ENCODE measurements around the gene NEUROG2. TPM values are rescaled to one million over a fixed set of nuclear protein-coding genes. Genes with fewer than 3 reads are reported as not detected.
"Not testable (repeated sequence)": the region's sequence is repeated elsewhere in the genome, so short reads cannot be mapped to it uniquely, and the experiment has no call there.

Gene NEUROG2
- total RNA-seq, 2 experiments from 2014 or later, result not detected

DNA sequence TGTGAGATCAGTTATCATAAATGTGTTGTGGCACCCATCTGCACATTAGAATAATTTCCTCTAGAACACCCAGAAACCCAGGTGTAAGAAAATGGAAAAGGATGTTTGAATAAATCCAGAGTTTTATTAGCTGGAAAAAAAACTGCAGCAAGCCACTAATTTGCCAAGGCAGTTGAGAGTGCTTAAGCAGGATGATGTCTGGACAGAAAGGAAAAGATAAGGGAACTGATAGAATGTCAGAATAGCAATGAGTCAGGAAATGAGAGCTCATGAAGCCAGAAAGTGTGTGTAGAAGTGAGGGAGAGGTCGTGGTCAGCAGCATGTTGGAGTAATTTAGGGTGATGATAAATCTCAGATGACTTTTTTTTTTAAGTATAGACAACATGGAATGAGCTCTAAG lies 15.2 kb upstream of the NEUROG2 start:
- Mint-ChIP-seq H3K36me3 (peaks cover 1% of the 10 kb centered on the region), H3K4me1 (no peaks in the 10 kb centered on the region), H3K27me3 (peaks cover 30% of the 10 kb centered on the region), H3K4me3 (no peak overlapping the region), H3K27ac (no peak overlapping the region), H3K9me3 (no peaks in the 10 kb centered on the region)
- no peak for DNase-seq

DNA sequence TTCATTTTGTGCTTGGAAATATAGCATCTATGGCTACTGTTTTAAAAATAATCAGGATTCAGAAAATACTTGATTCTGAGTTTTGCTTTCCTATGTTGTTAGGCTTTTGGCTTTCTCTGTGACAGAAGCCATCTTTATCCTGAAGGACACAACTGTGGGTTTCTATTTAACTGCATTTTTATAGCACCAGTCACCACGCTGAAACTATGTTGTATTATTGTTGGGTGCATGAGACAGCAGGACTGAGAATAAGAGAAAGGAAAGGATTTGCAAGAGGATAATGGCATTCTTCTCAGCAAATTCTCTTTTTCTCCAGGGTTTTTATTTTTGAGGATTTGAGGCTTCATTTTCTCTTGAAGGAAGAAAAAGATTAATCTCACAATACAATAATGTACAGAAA lies 10.1 kb upstream of the NEUROG2 start:
- H3K27ac Mint-ChIP-seq, result no peak overlapping the region
- H3K36me3 Mint-ChIP-seq, result no peaks in the 10 kb centered on the region
- no peak overlapping the region for H3K4me3 Mint-ChIP-seq
- no peak for DNase-seq
- H3K4me1 Mint-ChIP-seq, result peaks cover 16% of the 10 kb centered on the region
- peaks cover 67% of the 10 kb centered on the region for H3K27me3 Mint-ChIP-seq
- no peaks in the 10 kb centered on the region for H3K9me3 Mint-ChIP-seq

GRCh38 chr4:112523764-112524505 lies 8.0 kb upstream of the NEUROG2 start:
- H3K27me3 Mint-ChIP-seq, result peaks cover 73% of the 10 kb centered on the region

GRCh38 chr4:112523008-112523721 lies 7.2 kb upstream of the NEUROG2 start:
- Mint-ChIP-seq H3K27me3 (peaks cover 80% of the 10 kb centered on the region), H3K27ac (no peak overlapping the region), H3K4me3 (peak overlapping the region; percentile 77), H3K36me3 (peaks cover 3% of the 10 kb centered on the region), H3K4me1 (peaks cover 27% of the 10 kb centered on the region), H3K9me3 (no peaks in the 10 kb centered on the region)
- DNase-seq, result peak; percentile 56

More at GRCh38 chr4:112523764-112524505, 8.0 kb upstream of the NEUROG2 start:
- DNase-seq, result peak; percentile 87
- H3K4me3 Mint-ChIP-seq, result peak overlapping the region; percentile 77
- H3K9me3 Mint-ChIP-seq, result no peaks in the 10 kb centered on the region
- H3K4me1 Mint-ChIP-seq, result peaks cover 26% of the 10 kb centered on the region
- peaks cover 3% of the 10 kb centered on the region for H3K36me3 Mint-ChIP-seq
- H3K27ac Mint-ChIP-seq, result no peak overlapping the region

- Mint-ChIP-seq H3K4me3 (peak overlapping the region; percentile 3), H3K4me1 (peaks cover 34% of the 10 kb centered on the region), H3K27me3 (peaks cover 87% of the 10 kb centered on the region)
- H3K36me3 Mint-ChIP-seq, DNase-seq, H3K27ac Mint-ChIP-seq, H3K9me3 Mint-ChIP-seq: not testable (repeated sequence)
These were observed 6.5 kb upstream of the NEUROG2 start for GRCh38 chr4:112522431-112522830.

GRCh38 chr4:112521123-112522023 lies 5.4 kb upstream of the NEUROG2 start:
- Mint-ChIP-seq H3K27ac (no peak overlapping the region), H3K36me3 (peaks cover 3% of the 10 kb centered on the region), H3K4me3 (peak overlapping the region; percentile 29), H3K27me3 (peaks cover 93% of the 10 kb centered on the region), H3K9me3 (no peaks in the 10 kb centered on the region), H3K4me1 (peaks cover 42% of the 10 kb centered on the region)
- DNase-seq, result peak; percentile 2

DNA sequence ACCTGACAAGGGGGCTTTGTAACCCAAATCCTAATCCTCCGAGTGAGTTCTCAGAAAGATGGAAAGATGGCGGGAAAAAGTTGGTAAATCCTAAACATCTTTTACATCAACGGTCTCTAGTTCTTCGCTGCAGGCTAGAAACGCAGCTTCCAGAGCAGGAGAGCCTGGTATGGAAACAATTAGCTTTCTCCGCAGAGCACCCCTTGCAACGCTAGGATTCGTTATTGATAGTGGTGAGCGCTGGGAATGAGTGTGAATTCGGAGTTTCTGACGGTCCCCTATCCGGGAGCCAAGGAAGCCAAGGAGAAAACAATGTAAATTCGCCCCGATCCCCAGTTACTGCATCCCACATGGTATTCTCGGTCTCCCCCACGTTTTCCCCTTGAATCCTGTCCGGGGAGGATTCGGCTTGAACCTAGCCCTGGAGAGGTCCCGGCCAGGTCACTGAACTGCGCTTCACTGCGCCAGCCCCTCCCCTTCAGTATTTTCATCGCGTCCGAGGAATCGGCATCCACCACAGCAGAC lies 4.7 kb upstream of the NEUROG2 start:
- DNase-seq, result no peak
- peaks cover 95% of the 10 kb centered on the region for H3K27me3 Mint-ChIP-seq
- no peaks in the 10 kb centered on the region for H3K9me3 Mint-ChIP-seq
- peaks cover 3% of the 10 kb centered on the region for H3K36me3 Mint-ChIP-seq
- peaks cover 46% of the 10 kb centered on the region for H3K4me1 Mint-ChIP-seq
- H3K4me3 Mint-ChIP-seq, result peak overlapping the region; percentile 29
- H3K27ac Mint-ChIP-seq, result no peak overlapping the region

- Mint-ChIP-seq H3K27me3 (peaks cover 95% of the 10 kb centered on the region), H3K4me3 (no peak overlapping the region), H3K9me3 (no peaks in the 10 kb centered on the region), H3K36me3 (peaks cover 3% of the 10 kb centered on the region), H3K4me1 (peaks cover 49% of the 10 kb centered on the region), H3K27ac (no peak overlapping the region)
- DNase-seq, result peak; percentile 4
These were observed 4.0 kb upstream of the NEUROG2 start for GRCh38 chr4:112519689-112520597.

DNA sequence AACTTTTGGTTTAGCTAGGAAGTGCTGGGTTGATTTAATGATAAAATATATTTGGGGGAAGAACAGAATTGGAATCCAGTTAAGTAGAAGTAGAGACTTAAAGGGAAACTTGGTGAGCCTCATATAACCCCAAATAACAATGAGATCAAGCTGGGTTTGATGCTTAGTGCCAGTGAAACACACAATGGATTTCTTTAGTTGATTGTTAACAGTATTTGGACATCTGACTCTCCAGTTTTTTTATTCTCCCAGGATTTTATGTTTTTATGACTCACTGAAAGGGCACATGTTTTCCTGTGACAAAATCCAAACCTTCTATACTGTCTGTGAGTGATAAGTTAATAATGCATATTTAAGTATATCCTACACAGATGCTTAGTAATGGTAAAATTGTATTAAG lies 2.7 kb upstream of the NEUROG2 start:
- DNase-seq, result no peak
- H3K9me3 Mint-ChIP-seq, result no peaks in the 10 kb centered on the region
- no peak overlapping the region for H3K27ac Mint-ChIP-seq
- peaks cover 100% of the 10 kb centered on the region for H3K27me3 Mint-ChIP-seq
- H3K4me1 Mint-ChIP-seq, result peaks cover 55% of the 10 kb centered on the region
- H3K36me3 Mint-ChIP-seq, result peaks cover 6% of the 10 kb centered on the region
- H3K4me3 Mint-ChIP-seq, result no peak overlapping the region

DNA sequence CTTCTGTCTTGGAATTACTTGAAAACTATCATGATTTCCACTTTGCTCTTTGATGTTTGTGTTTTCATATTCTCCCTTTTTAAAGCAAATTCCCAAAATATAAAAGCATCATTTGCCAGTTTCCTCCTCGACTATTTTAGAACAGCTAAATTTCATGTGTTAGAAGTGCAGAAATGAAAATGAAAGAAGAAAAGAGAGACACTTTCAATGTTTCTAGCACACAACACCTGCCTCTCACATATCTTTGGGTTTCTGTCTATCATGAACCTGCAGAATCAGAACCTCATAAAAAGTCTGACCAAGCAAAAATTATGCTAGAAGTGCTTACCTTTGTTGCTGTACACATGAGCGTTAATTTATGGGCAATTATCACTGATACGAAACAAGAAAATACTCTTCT lies 1.9 kb upstream of the NEUROG2 start:
- Mint-ChIP-seq H3K4me3 (peak overlapping the region; percentile 60), H3K27me3 (peaks cover 99% of the 10 kb centered on the region), H3K4me1 (peaks cover 51% of the 10 kb centered on the region), H3K27ac (no peak overlapping the region), H3K36me3 (peaks cover 6% of the 10 kb centered on the region), H3K9me3 (no peaks in the 10 kb centered on the region)
- no peak for DNase-seq

DNA sequence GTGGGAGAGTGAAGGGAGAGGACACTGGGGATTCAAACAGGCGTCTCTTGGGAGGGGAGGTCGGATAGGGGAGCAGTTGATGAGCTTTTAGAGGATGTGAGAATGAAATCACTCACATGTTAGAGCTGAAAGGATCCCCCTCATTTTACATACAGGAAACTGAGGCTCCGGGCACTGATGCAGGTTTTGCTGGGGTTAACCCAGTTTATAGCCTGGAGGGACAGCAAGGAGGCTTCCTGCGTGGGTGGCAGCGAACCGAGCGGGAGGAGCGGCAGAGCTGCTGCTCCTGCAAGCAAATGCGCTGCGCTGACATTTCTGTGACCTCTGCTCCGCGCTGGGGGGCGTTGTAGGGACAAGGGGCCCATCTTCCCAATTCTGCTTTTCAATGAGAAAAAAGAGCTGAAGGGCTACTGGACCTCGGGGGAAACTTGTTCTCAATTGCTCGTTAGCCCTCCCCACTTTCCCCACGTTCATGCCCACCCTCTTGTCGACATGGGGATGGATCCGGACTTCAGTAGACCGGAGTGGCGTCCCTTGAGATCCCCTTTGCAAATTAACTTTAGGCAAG lies 1.2 kb upstream of the NEUROG2 start:
- peaks cover 6% of the 10 kb centered on the region for H3K36me3 Mint-ChIP-seq
- H3K4me3 Mint-ChIP-seq, result peak overlapping the region; percentile 60
- no peak overlapping the region for H3K27ac Mint-ChIP-seq
- peaks cover 52% of the 10 kb centered on the region for H3K4me1 Mint-ChIP-seq
- peaks cover 99% of the 10 kb centered on the region for H3K27me3 Mint-ChIP-seq
- no peaks in the 10 kb centered on the region for H3K9me3 Mint-ChIP-seq
- DNase-seq, result peak; percentile 26

DNA sequence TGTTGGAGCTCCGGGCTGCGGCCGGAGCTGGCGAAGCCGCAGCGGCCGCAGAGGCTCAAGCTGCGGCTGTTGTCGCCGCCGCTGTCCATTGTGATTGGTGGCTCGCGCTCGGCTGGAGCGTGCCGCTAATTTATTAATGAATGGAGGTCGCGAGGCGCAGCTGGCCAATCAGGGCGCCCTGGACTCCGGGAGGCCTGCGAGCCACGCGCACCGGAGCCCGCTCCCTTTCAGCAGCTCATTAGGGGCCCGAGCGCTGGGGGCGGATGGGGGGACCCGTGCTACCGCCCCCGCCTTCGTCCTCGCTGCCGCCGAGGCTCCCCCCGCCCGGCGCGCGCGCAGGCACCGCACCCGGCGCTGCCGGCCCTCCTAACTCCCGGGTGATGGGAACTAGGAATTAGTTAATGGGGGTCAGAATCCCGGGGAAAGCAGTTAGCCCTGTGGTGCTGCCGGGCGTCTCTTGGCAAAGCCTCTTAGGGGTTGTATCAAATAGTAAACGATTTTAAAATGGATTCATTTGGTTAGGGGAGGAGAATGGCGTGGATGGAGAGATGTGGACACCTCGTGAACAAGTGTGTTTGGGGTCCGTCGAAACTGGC lies 589 bp upstream of the NEUROG2 start:
- Mint-ChIP-seq H3K36me3 (peaks cover 8% of the 10 kb centered on the region), H3K4me3 (peak overlapping the region; percentile 92), H3K9me3 (peaks cover 3% of the 10 kb centered on the region), H3K27me3 (peaks cover 99% of the 10 kb centered on the region), H3K27ac (no peak overlapping the region), H3K4me1 (peaks cover 51% of the 10 kb centered on the region)
- DNase-seq, result peak; percentile 18
